Measurements from ENCODE around the gene DNAH2.
A peak's percentile ranks its signal among the peaks of the same experiment; 100 is the strongest.

DNAH2 gene

DNA sequence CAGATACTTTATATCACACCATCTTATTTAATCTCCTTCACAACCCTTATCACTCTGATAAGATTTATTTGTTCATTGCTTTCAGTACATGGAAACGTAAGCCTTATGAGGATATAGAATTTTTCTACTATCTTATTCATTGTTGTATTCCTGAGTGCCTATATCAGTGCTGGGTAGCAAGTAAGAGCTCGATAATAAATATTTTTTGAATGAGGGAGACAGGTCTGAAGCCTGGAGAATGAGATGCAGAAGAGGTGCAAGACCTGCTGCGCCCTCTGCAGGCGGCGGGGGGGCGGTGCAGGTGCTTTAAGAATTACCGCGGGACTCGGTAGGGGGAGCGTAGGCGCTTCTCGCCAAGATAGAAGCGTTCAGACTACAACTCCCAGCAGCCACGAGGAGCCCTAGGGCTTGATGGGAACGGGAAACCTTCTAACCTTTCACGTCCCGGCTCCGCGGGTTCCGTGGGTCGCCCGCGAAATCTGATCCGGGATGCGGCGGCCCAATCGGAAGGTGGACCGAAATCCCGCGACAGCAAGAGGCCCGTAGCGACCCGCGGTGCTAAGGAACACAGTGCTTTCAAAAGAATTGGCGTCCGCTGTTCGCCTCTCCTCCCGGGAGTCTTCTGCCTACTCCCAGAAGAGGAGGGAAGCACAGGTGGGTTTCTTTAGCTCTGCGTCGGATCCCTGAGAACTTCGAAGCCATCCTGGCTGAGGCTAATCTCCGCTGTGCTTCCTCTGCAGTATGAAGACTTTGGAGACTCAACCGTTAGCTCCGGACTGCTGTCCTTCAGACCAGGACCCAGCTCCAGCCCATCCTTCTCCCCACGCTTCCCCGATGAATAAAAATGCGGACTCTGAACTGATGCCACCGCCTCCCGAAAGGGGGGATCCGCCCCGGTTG, 29.4 kb upstream of the DNAH2 start, which contains the start of gene WRAP53:
WRAP53 (plus strand) TSS at position 570 of the 900 bp plus-strand sequence; CDS start at position 742, 172 bp downstream.
- TF ChIP-seq, protein P1, sequence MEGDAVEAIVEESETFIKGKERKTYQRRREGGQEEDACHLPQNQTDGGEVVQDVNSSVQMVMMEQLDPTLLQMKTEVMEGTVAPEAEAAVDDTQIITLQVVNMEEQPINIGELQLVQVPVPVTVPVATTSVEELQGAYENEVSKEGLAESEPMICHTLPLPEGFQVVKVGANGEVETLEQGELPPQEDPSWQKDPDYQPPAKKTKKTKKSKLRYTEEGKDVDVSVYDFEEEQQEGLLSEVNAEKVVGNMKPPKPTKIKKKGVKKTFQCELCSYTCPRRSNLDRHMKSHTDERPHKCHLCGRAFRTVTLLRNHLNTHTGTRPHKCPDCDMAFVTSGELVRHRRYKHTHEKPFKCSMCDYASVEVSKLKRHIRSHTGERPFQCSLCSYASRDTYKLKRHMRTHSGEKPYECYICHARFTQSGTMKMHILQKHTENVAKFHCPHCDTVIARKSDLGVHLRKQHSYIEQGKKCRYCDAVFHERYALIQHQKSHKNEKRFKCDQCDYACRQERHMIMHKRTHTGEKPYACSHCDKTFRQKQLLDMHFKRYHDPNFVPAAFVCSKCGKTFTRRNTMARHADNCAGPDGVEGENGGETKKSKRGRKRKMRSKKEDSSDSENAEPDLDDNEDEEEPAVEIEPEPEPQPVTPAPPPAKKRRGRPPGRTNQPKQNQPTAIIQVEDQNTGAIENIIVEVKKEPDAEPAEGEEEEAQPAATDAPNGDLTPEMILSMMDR (IDR thresholded peaks at IDR 0.05; ENCODE audit: low read depth, low read length), result peak; percentile 74
- H3K9me3 ChIP-seq, result no peaks in the 10 kb centered on the region

DNA sequence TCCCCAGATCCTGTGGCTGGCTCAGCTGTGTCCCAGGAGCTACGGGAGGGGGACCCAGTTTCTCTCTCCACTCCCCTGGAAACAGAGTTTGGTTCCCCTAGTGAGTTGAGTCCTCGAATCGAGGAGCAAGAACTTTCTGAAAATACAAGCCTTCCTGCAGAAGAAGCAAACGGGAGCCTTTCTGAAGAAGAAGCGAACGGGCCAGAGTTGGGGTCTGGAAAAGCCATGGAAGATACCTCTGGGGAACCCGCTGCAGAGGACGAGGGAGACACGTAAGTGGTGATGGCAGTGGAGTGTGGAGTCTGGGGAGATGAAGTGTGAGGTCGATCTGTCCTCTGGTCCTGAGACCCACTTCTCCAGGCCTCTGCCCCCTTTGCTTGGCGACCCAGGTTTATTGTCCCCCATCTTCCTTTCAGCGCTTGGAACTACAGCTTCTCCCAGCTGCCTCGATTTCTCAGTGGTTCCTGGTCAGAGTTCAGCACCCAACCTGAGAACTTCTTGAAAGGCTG, 28.7 kb upstream of the DNAH2 start:
- Histone ChIP-seq H3K4me3 (ENCODE audit: low read depth, low read length) (peak overlapping the region; percentile 96), H3K9me3 (no peaks in the 10 kb centered on the region), H3K36me3 (no peaks in the 10 kb centered on the region; the same call in none of the 2 replicates), H3K4me1 (no peaks in the 10 kb centered on the region), H3K27me3 (no peaks in the 10 kb centered on the region)
- DNase-seq, result no peak
- TF ChIP-seq, protein P1 (IDR thresholded peaks at IDR 0.05; ENCODE audit: low read depth, low read length), result no peak

More for the DNA sequence above, 29.4 kb upstream of the DNAH2 start, which contains the start of gene WRAP53:
- H3K27me3 ChIP-seq, result no peaks in the 10 kb centered on the region
- peak; percentile 86 for DNase-seq
- peak within 1 kb of the TSS; percentile 96 for H3K4me3 ChIP-seq (ENCODE audit: low read depth, low read length)
- H3K36me3 ChIP-seq, result no peaks in the 10 kb centered on the region; the same call in none of the 2 replicates
- H3K4me1 ChIP-seq, result no peaks in the 10 kb centered on the region

- H3K4me3 ChIP-seq (ENCODE audit: low read depth, low read length), result no peak overlapping the region
- H3K9me3 ChIP-seq, result no peaks in the 10 kb centered on the region
- no peaks in the 10 kb centered on the region for H3K27me3 ChIP-seq
- no peaks in the 10 kb centered on the region for H3K36me3 ChIP-seq
- TF ChIP-seq, protein P1 (IDR thresholded peaks at IDR 0.05; ENCODE audit: low read depth, low read length), result no peak
- no peaks in the 10 kb centered on the region for H3K4me1 ChIP-seq
- DNase-seq, result no peak
These were observed 22.0 kb upstream of the DNAH2 start for GRCh38 chr17:7695586-7695985.

DNA sequence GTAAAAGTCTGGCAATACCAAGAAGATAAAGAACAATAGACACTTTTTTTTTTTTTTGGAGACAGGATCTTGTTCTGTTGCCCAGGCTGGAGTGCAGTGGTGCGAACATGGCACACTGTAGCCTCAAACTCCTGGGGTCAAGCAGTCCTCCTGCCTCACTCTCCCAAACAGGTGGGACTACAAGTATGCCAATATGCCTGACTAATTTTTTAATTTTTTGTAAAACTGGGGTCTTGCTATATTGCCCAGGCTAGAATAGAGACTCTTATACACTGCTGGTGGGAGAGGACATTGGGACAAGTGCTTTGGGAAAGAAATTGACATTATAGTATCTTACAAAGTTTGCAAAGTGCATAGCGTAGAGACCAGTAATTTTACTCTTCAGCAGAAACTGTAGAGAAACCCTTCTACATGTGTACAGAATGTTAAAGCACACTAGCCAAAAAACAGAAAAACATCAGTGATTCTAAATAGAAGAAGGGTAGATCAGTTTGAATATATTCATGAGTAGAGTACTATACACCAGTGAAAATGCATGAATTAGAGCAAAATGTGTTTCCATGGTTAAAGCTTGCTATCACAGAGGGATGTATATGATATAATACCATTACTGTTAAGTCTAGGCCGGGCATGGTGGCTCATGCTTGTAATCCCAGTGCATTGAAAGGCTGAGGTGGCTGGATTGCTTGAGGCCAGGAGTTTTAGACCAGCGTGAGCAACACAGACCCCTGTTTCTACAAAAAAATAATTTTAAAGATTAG, 19.5 kb upstream of the DNAH2 start:
- no peaks in the 10 kb centered on the region for H3K4me1 ChIP-seq
- H3K4me3 ChIP-seq (ENCODE audit: low read depth, low read length), result no peak overlapping the region
- TF ChIP-seq, protein P1 (IDR thresholded peaks at IDR 0.05; ENCODE audit: low read depth, low read length), result no peak
- H3K9me3 ChIP-seq, result no peaks in the 10 kb centered on the region
- no peak for DNase-seq
- H3K27me3 ChIP-seq, result no peaks in the 10 kb centered on the region
- no peaks in the 10 kb centered on the region for H3K36me3 ChIP-seq

DNA sequence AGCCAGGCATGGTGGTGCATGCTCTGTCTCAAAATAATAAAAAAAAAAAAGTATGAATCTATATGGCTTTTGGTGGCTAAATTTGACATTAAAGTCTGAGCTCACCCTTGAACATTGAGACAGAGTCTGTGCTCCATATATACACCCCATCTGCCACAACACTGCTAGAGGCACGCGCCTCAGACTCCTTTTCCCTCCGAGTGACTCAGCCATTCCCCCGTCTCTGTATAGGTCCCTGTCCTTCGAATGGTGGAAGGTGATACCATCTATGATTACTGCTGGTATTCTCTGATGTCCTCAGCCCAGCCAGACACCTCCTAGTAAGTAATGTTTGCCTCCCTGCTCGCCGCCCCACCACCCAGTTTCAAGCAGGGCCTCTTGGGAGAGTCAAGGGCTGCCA, 17.0 kb upstream of the DNAH2 start:
- Histone ChIP-seq H3K36me3 (no peaks in the 10 kb centered on the region), H3K4me3 (ENCODE audit: low read depth, low read length) (no peak overlapping the region), H3K4me1 (0 out of 2 replicates have a peak, but pooled peaks cover 6% of the 10 kb centered on the region), H3K27me3 (0 out of 2 replicates have a peak, but pooled peaks cover 2% of the 10 kb centered on the region), H3K9me3 (no peaks in the 10 kb centered on the region)
- no peak for DNase-seq
- TF ChIP-seq, protein P1 (IDR thresholded peaks at IDR 0.05; ENCODE audit: low read depth, low read length), result no peak

Measured in BE2C (cell line).